ENCODE measurements around the gene B3GNT4.

B3GNT4 gene

DNA sequence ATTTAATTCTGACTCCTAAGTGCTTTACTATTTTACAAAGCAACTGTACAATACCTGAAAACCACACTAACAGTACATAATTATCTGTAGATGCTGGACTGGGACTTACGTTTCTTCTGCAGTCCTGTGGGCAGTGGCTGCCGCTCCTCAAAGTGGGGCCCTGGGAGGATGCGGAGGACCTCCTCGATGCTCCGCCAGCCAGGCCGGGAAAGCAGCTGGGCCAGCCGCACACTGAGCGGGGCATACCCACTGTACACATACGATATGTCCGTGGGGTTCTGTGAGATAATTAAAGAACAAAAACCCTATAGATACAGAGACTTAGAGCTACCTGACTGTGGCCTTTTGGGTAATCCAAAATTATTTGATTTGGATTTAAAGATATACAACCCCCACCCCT lies 29.2 kb downstream of the B3GNT4 start:
- TF ChIP-seq, protein P1, sequence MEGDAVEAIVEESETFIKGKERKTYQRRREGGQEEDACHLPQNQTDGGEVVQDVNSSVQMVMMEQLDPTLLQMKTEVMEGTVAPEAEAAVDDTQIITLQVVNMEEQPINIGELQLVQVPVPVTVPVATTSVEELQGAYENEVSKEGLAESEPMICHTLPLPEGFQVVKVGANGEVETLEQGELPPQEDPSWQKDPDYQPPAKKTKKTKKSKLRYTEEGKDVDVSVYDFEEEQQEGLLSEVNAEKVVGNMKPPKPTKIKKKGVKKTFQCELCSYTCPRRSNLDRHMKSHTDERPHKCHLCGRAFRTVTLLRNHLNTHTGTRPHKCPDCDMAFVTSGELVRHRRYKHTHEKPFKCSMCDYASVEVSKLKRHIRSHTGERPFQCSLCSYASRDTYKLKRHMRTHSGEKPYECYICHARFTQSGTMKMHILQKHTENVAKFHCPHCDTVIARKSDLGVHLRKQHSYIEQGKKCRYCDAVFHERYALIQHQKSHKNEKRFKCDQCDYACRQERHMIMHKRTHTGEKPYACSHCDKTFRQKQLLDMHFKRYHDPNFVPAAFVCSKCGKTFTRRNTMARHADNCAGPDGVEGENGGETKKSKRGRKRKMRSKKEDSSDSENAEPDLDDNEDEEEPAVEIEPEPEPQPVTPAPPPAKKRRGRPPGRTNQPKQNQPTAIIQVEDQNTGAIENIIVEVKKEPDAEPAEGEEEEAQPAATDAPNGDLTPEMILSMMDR (IDR thresholded peaks at IDR 0.05): no peak
- DNase-seq (ENCODE audit: low spot score): no peak
- H3K4me3 ChIP-seq: no peak overlapping the region
- no peak overlapping the region for H3K27ac ChIP-seq

DNA sequence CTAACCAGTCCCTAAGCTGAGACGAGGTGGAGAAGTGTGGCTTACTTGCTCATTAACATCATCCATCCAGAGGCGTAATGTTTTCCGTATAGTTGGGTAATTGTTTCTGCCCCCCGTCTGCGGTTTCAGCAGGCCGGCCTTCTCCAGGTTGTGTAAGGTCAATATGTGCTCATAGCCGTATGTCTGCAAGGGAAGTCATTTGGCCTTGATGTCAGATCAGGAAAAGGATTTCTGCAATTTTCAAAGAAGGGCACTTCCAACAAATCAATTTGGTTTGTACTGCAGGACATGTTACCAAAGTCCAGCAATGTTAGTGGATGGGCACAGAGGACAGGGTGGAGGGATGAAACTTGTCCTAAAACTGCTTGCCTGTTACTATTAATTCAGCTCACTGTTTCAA lies 32.2 kb downstream of the B3GNT4 start:
- TF ChIP-seq, protein P1 (IDR thresholded peaks at IDR 0.05): no peak
- Histone ChIP-seq H3K4me3 (no peak overlapping the region), H3K27ac (no peak overlapping the region)
- DNase-seq (ENCODE audit: low spot score): no peak

DNA sequence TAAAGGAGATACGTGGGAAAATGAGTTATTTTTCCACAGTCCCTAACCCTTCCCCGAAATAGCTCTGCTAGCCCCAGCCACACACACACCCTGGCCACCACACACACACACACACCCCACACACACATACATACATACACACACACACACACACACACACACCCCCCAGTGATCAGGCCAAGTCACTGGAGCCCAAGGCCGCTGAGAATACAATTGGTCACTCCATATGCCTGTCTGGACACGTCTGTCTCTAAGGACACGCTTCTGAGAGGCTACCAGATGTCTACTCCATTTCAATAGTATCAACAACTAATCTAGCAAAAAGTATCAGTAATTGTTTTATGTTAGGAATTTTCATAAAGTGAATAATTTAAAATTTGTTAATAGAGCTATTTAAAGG lies 35.4 kb downstream of the B3GNT4 start:
- Histone ChIP-seq H3K27ac (no peak overlapping the region), H3K4me3 (no peak overlapping the region)
- TF ChIP-seq, protein P1 (IDR thresholded peaks at IDR 0.05): no peak
- DNase-seq (ENCODE audit: low spot score): no peak

DNA sequence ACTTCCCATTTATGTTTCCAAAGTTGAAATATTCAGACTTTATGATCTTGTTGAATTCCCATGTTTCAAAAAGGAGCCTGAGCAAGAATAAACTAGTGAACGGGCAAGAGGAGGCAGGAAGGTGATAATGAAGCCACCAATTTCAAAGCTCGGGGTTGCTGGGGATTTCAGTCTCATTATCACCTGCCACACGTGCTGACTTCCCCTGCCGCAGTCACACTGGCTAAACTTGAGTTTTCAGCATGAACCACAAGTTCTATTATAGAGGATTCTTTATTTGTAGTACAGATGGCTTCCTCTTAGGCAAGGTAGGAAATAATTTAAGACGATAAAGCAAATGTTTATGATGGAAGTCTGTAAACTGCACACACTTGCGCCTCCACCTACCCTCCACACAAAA lies 40.5 kb downstream of the B3GNT4 start:
- Histone ChIP-seq H3K27ac (no peak overlapping the region), H3K4me3 (no peak overlapping the region)
- DNase-seq (ENCODE audit: low spot score): no peak
- TF ChIP-seq, protein P1 (IDR thresholded peaks at IDR 0.05): no peak

DNA sequence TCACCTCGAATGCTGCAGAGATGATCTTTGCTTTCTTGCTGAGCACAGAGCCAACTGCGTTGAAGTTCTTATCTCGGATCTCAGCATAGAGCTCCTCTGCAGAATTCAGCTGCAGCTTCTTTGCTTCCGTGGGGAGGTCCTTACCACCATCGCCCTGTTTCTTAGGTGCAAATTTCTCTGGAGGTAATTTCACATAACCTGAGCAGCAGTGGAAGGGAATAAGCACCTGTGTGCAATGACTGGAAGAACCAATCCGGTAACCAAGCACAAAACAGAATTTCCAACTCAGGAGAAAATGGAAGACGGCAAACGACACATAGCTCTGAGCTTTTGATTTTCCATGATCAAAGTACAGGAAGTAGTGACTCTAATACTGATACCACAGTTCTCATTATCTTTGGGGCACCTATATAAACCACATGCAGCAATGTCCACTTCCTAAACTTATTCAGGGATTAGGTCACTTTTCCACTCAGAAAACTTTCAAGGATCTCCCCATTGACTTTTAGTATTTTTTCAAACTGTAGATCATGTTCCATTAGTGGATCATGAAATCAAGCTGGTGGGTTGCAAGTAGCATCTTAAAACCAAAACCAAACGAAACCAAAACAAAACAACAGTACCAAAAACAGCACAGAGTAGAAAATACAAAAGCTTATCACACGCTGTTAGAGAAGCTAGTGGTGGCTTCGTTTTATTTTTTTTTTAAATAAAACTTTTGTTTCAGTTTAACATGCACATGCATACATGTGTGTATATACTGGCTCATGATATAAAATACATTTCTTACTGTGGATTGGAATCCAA lies 41.3 kb downstream of the B3GNT4 start:
- DNase-seq (ENCODE audit: low spot score): no peak
- H3K4me3 ChIP-seq: no peak overlapping the region
- TF ChIP-seq, protein P1 (IDR thresholded peaks at IDR 0.05): no peak
- no peak overlapping the region for H3K27ac ChIP-seq

DNA sequence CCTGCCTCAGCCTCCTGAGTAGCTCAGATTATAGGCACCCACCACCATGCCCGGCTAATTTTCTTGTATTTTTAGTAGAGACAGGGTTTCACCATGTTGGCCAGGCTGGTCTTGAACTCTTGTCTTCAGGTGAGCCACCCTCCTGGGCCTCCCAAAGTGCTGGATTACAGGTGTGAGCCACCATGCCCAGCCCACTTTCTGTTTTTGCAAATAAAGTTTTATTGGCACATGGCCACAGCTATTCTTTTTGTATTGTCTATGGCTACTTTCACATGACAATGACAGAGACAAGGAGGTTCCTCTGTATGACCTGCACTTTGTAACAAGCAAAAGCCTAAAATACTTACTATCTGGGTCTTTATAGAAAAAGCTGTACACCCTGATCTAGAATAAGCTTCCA lies 42.0 kb downstream of the B3GNT4 start:
- Histone ChIP-seq H3K27ac (no peak overlapping the region), H3K4me3 (no peak overlapping the region)
- no peak for DNase-seq (ENCODE audit: low spot score)
- TF ChIP-seq, protein P1 (IDR thresholded peaks at IDR 0.05): no peak

DNA sequence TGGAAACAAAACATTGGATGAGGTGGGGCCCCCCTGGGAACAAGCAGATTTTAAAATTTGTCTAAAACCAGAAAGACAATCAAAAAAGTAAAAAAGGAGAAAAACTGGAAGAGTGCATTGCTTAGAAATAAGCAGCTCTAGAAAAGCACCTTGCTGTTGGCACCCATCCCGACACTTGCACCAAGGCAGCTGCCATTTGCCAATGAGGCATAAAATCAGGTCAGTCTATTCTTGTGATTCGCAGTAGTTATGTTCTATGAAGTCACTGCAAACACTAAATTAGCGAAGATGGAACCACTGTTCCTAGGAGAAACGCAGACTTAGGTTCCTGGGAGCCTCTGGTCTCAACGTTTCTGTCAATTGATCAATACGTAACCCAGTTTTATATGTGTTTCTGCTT lies 46.5 kb downstream of the B3GNT4 start:
- Histone ChIP-seq H3K27ac (no peak overlapping the region), H3K4me3 (no peak overlapping the region)
- DNase-seq (ENCODE audit: low spot score): no peak
- TF ChIP-seq, protein P1 (IDR thresholded peaks at IDR 0.05): no peak
